Measurements from ENCODE around the gene EXOG. TPM values are rescaled to one million over a fixed set of nuclear protein-coding genes. Genes with fewer than 3 reads are reported as not detected.

EXOG gene
- polyA plus RNA-seq, 3 donors: 1.6 to 5.4 (median 2.4) TPM

- no peak overlapping the region for H3K27ac Mint-ChIP-seq
- Histone ChIP-seq H3K4me2 (replicated peaks; ENCODE audit: extremely low read depth, low read length, poor library complexity, severe bottlenecking) (no peak overlapping the region), H3K27ac (ENCODE audit: low read depth in 1 of 2, low read length in 2 of 2) (no peak overlapping the region), H3K36me3 (replicated peaks in 1 of 2; ENCODE audit: control insufficient read depth in 1 of 2, insufficient read depth in 2 of 2, low read length in 2 of 2) (no peaks in the 10 kb centered on the region), H3K79me2 (ENCODE audit: insufficient read depth, low read length) (no peaks in the 10 kb centered on the region), H4K20me1 (ENCODE audit: insufficient read depth, low read length) (no peaks in the 10 kb centered on the region), H3K4me1 (ENCODE audit: control insufficient read depth in 1 of 2, insufficient read depth in 2 of 2, low read length in 2 of 2) (no peaks in the 10 kb centered on the region), H3K9ac (ENCODE audit: insufficient read depth, low read length, poor library complexity, severe bottlenecking) (no peak overlapping the region), H2AFZ (ENCODE audit: insufficient read depth, low read depth, low read length, poor library complexity, severe bottlenecking) (no peak overlapping the region), H3K4me3 (replicated peaks in 1 of 3; ENCODE audit: low read depth in 2 of 3, low read length in 3 of 3) (no peak overlapping the region), H3K9me3 (replicated peaks in 1 of 2; ENCODE audit: control insufficient read depth in 1 of 2, insufficient read depth in 1 of 2, low read length in 2 of 2) (no peaks in the 10 kb centered on the region), H3K27me3 (ENCODE audit: control insufficient read depth in 2 of 2, insufficient read depth in 2 of 2, low read length in 2 of 2) (no peaks in the 10 kb centered on the region)
- WGBS (ENCODE audit: insufficient coverage): 89% methylated on average over 4 of the region's 5 CpGs
- H3K4me1 Mint-ChIP-seq: no peaks in the 10 kb centered on the region
- DNase-seq: no peak
- TF ChIP-seq, protein P1, sequence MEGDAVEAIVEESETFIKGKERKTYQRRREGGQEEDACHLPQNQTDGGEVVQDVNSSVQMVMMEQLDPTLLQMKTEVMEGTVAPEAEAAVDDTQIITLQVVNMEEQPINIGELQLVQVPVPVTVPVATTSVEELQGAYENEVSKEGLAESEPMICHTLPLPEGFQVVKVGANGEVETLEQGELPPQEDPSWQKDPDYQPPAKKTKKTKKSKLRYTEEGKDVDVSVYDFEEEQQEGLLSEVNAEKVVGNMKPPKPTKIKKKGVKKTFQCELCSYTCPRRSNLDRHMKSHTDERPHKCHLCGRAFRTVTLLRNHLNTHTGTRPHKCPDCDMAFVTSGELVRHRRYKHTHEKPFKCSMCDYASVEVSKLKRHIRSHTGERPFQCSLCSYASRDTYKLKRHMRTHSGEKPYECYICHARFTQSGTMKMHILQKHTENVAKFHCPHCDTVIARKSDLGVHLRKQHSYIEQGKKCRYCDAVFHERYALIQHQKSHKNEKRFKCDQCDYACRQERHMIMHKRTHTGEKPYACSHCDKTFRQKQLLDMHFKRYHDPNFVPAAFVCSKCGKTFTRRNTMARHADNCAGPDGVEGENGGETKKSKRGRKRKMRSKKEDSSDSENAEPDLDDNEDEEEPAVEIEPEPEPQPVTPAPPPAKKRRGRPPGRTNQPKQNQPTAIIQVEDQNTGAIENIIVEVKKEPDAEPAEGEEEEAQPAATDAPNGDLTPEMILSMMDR (IDR thresholded peaks at IDR 0.05): no peak
- H3K4me3 Mint-ChIP-seq: no peak overlapping the region
- H3K36me3 Mint-ChIP-seq: peaks cover under 1 to 2% of the 10 kb centered on the region in 2 donors
- intact Hi-C loops (cut with micrococcal nuclease): loop anchor here in 1 of 2 donors (5.0 kb wide), 1 partner anchor 359 kb away; no protein-coding TSS in a partner anchor
- no peaks in the 10 kb centered on the region for H3K9me3 Mint-ChIP-seq
- H3K27me3 Mint-ChIP-seq (ENCODE audit: low read depth in 3 of 3): peaks cover 0 to 2% (median 0%) of the 10 kb centered on the region in 3 donors
Measured at GRCh38 chr3:38476157-38476756, 19.9 kb upstream of the EXOG start.

DNA sequence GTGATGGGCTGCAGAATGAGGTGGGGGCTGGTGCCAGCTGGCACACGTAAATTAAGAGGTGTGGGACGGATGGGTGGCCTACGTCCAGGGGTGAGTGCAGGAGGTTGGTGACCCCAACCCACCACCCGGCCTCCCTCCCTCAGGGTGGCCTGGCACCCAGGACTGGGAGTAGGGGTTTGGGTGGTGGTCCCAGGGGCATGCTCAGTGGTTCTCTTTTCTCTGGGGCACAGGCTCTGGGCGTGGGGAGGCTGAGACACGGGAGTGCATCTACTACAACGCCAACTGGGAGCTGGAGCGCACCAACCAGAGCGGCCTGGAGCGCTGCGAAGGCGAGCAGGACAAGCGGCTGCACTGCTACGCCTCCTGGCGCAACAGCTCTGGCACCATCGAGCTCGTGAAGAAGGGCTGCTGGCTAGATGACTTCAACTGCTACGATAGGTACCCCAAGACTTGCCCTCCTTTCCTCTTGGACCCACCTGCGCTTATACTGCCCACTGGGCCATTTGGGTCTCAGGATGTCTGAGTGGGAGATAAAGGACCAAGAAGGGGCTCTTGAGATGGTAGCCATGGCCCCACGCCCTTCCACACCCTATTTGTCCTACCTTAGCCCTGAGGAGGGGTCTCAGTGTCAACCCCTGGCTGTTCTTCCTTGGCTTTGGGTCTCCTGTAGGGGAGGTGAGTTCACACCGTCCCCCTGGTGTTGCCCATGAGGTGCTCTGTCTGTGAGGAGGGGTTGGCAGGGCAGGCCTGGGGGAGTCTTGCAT is 18.9 kb upstream of the EXOG start:
- H3K9me3 ChIP-seq (replicated peaks in 1 of 2; ENCODE audit: control insufficient read depth in 1 of 2, insufficient read depth in 1 of 2, low read length in 2 of 2): no peaks in the 10 kb centered on the region
- H3K4me1 ChIP-seq (ENCODE audit: control insufficient read depth in 1 of 2, insufficient read depth in 2 of 2, low read length in 2 of 2): no peaks in the 10 kb centered on the region
- Mint-ChIP-seq H3K9me3 (no peaks in the 10 kb centered on the region), H3K36me3 (peaks cover 2% of the 10 kb centered on the region in 2 donors), H3K4me1 (no peaks in the 10 kb centered on the region), H3K27ac (no peak overlapping the region), H3K27me3 (ENCODE audit: low read depth in 3 of 3) (no peaks in the 10 kb centered on the region), H3K4me3 (no peak overlapping the region)
- no peak overlapping the region for H3K9ac ChIP-seq (ENCODE audit: insufficient read depth, low read length, poor library complexity, severe bottlenecking)
- H3K27ac ChIP-seq (ENCODE audit: low read depth in 1 of 2, low read length in 2 of 2): no peak overlapping the region
- no peaks in the 10 kb centered on the region for H3K27me3 ChIP-seq (ENCODE audit: control insufficient read depth in 2 of 2, insufficient read depth in 2 of 2, low read length in 2 of 2)
- intact Hi-C loops (cut with micrococcal nuclease): loop anchor here in 1 of 2 donors (5.0 kb wide), 1 partner anchor 360 kb away; no protein-coding TSS in a partner anchor
- H3K36me3 ChIP-seq (replicated peaks in 1 of 2; ENCODE audit: control insufficient read depth in 1 of 2, insufficient read depth in 2 of 2, low read length in 2 of 2): peaks cover 0 to under 1% of the 10 kb centered on the region in 2 donors
- no peak overlapping the region for H3K4me2 ChIP-seq (replicated peaks; ENCODE audit: extremely low read depth, low read length, poor library complexity, severe bottlenecking)
- no peak for DNase-seq
- no peak overlapping the region for H2AFZ ChIP-seq (ENCODE audit: insufficient read depth, low read depth, low read length, poor library complexity, severe bottlenecking)
- TF ChIP-seq, protein P1 (IDR thresholded peaks at IDR 0.05): no peak
- H3K79me2 ChIP-seq (ENCODE audit: insufficient read depth, low read length): no peaks in the 10 kb centered on the region
- 96% methylated on average over 10 of the region's 21 CpGs for WGBS (ENCODE audit: insufficient coverage)
- H4K20me1 ChIP-seq (ENCODE audit: insufficient read depth, low read length): no peaks in the 10 kb centered on the region
- H3K4me3 ChIP-seq (replicated peaks in 1 of 3; ENCODE audit: low read depth in 2 of 3, low read length in 3 of 3): no peak overlapping the region
